OCI-M1 (cell line): ENCODE measurements around the gene TSHR.
"Not testable (repeated sequence)": the region's sequence is repeated elsewhere in the genome, so short reads cannot be mapped to it uniquely, and the experiment has no call there.

Source experiments
- DNase-seq: peaks from one replicate; lab custom pipeline; 2025; lab: John Stamatoyannopoulos, UW

Gene TSHR

DNA sequence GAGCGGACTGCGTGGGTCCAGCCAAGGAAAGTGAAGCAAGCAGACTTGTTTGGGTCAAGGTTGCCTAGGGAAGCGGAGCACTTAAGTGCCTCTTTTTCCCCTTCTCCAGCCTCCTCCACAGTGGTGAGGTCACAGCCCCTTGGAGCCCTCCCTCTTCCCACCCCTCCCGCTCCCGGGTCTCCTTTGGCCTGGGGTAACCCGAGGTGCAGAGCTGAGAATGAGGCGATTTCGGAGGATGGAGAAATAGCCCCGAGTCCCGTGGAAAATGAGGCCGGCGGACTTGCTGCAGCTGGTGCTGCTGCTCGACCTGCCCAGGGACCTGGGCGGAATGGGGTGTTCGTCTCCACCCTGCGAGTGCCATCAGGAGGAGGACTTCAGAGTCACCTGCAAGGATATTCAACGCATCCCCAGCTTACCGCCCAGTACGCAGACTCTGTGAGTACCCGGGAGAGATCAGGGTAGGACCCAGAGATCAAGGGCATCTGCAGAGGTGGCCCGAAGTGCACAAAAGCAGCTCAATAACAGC lies at the start of gene TSHR:
Gene TSHR, plus strand, starts transcription at position 206 of the 526 bp plus-strand sequence. Its CDS starts 60 bp downstream, at position 266.
- DNase-seq: no peak

DNA sequence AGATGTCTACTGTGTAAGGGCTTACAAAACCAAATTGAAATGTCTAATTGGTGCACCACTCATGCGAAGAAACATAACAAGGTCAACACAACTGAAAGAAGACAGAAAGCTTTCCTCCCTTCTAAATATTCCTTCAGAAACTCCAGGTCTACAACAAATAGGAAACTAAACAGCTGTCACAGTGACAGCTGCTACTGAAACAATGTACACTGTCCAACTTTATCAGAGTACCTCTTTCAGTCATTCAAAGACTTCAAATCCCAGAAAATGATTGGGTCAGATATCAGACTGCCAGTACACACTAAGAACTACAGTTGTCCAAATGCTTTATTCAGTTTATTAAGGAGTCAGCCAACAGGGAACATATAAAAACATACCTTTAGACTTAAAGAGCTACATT lies 49.1 kb upstream of the TSHR start:
- DNase-seq: no peak

DNA sequence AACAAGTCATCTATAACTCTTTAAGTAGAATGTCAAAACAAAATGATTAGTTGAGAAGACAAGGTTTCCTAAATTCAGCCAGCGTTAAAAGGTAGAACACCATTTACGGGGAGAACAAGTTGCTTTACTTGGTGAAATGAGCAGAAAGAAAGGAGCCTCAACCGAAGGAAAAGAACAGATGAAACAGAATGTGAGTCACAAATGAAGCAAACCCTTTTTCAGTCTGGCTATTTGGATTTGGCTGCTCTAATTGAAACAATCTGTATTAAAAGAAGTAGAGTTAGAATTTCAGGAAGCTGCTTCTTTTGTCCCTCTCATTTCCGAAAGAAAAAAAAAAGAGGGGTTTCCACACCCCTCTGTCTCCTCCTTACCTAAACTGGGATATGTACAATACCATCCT lies 48.5 kb upstream of the TSHR start:
- no peak for DNase-seq

DNA sequence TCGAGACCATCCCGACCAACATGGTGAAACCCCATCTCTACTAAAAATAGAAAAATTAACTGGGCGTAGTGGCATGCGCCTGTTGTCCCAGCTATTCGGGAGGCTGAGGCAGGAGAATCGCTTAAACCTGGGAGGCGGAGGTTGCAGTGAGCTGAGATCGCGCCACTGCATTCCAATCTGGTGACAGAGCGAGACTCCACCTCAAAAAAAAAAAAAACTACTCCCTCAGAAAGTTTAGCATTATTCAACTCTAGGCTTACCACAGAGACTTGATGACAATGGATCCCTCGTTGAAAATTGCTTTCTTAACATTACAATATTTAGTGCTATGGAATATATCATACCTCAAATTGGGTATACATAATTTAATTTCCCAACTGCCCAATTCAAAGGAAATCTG lies 43.4 kb upstream of the TSHR start:
- DNase-seq: not testable (repeated sequence)

DNA sequence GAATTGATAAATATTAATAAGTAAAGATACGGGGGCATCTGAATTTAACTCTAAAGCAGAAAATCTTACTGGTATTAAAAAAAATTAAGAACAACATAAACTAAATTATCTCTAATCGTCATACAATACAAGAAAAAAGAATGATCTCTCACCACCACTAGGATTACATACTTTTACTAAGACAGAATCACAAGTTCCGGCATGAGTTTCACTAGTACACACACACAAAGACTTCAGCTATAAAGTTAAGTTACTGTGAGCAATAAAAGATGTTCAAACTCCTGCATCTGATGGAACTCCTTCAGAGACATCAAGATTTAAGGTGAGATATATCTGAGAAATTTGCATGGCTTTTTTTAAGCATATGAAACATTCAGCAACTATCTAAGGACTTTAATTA lies 35.8 kb upstream of the TSHR start:
- no peak for DNase-seq

DNA sequence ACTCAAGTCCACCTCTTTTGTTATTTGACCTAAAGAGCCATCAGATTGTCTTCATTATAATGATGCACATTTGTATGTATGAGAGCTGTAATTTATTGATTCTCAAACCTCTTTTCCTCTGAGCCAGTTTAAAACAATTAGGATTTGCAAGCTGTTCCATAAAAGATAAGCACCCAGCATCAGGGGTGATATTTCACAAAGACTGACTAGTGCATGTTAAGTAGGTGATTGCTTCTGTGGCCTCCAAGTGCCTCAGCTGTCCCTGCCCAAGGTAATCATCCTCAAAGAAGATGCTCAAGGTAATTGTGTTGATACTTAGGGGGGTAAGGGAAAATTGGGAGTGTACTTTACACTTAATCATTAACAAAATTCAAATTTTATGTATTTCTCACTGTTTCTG lies 32.1 kb upstream of the TSHR start:
- DNase-seq: peak; percentile 17

DNA sequence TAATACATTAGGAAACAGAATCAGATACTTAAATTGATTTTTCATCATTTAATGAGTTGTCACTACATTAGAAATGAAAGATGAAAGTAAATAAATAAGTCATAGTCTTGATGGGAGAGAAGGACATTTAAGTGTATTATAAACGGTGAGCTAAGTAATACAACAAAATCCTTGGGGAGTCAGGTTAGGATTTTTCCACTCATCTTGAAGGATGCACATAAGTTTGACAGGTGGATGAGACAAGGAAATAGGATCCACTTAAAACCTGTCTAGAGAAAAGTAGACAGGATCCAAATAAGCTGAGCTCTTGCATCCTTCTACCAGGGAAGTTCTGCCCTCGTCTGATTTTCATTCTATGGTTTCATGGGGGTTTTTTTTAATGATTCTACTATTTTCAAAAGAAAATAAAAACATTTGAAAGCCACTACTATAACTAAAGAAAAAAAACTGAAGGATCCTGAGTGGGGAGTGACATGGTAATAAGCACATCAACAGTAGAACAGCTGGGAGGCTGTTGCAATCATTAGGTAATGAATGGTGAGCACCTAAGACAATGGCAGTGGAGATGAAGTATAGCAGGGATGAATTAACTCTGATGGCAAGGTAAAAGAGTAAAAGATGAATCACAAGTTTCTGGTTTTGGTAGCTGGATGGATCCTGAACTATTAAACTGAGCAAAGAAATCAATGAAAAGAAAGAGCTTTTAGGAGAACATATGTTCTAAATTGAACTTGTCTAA lies 30.9 kb upstream of the TSHR start:
- DNase-seq: no peak

DNA sequence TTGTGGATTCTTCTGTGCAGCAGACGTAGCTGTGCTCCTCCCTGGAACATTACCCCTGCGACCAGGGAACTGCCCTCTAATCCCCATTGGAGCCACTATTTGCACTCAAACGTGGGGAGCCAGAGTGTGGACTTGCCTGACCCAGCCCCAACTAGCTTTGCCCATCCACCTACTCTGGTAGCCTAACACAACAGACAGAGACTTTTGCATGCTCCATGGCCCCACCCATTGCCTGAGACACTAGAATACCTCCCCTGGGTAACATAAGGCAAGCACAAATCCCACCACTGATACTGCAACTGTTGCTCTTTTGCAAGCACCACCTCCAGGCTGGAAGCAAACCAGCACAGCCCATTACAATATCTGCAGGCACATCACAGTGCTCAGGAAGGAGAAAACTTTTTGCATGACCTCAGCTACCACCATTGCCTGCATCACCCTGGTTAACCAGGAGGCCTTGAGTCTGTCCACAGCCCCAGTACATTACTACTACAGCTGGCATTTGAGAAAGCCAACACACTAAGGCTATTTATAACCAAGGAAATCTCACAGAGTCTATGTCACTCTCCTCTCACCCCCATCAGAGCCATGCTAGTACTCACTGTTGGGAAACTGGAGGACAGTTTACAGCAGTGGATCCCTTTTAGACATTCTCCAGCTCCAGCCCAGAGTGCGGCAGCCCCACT lies 28.9 kb upstream of the TSHR start:
- DNase-seq: no peak

DNA sequence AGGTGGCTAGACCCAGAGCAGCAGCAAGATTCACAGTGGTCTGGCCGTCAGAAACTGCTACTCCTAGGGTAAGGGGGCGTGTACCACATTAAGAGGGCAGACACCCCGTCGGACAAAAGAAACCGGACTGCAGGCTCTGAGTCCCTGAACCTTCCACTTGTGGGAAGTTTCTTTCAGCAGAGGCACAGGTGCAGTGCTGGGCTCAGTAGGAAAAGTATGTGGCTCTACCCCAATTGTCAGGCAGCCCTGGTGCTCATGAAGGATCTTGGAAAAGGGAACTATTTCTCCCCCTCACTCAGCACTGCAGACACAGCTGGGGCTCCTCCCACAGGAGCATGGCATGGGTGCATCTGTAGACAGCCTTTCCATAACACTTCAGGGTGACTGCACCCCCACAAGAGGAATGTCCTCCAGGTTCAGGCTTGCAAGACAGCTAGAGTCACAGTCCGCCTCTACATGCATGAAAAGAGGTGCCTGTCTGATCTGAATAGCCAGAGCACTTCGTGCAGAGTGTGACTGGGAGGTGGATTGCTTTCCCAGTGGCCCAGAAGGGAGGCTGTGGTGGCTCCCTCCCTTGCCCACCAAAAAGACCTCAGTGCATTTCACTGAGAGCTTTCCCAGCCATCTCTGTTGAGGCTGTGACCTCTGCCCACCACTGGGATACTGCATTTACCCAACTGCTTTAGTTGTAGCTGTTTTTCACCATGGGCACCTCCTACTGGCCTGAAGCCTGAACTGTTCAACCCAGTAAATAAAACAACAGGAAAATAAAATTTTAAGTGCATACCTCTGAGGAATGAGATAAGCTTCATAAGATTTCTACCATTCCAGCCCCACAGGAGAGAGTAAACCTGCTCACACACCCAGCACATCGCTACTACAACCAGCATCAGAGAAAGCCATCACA lies 28.1 kb upstream of the TSHR start:
- no peak for DNase-seq

DNA sequence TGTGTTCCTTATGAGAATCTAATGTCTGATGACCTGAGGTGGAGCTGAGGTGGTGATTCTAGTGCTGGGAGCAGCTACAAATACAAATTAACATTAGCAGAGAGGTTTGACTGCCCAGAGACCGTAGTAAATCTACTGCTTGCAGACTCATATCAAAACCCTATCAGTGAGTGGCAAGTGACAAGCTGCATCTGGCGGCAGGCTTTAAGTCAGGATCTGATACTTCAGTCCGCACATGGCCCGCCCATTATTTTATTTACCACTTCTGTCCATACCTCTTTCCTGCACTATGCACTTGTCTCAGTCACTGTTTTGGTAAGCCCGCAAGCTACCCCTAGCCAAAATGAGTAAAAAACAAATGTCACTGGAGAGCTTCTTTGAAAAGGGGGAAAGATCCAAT lies 25.3 kb upstream of the TSHR start:
- no peak for DNase-seq

DNA sequence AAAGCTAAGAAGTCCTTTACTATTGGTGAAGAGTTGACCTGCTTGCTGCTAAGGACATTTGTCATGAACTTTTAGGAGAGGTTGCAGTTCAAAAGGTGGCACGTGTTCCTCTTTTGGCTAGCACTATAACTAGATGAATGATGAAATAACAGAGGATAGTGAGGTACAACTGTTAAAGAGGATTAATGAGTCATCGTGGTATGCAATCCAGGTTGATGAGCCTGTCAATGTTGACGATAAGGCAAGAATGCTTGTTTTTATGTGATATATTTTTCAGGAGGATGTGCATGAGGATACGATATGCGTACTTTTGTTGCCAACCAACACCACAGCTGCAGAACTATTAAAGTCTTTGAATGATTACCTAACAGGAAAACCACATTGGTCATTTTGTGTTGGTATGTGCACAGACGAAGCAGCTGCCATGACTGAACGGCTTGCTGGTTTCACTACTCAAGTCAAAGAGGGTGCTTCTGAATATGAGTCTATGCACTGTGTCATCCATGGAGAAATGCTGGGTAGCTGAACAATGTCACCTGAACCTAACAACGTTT lies 24.5 kb upstream of the TSHR start:
- peak; percentile 71 for DNase-seq

DNA sequence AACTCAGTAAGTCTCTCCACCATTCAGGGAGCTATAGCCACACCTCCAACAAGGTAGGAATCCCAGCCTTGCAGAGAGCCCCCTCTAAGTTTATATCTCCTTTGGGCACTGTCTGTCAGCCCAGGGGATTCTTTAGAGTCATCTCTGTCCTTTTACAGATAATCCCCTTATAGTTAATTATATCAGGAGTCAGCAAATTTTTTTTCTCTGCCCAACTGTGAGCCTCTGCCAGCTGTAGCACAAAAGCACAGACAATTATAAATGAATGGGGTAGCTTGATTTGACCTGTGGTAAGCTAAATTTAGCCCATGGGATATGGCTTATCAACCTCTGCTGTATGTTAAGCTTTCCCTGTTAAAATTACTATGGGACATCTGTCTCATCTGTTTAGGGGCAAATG lies 22.1 kb upstream of the TSHR start:
- peak; percentile 21 for DNase-seq

DNA sequence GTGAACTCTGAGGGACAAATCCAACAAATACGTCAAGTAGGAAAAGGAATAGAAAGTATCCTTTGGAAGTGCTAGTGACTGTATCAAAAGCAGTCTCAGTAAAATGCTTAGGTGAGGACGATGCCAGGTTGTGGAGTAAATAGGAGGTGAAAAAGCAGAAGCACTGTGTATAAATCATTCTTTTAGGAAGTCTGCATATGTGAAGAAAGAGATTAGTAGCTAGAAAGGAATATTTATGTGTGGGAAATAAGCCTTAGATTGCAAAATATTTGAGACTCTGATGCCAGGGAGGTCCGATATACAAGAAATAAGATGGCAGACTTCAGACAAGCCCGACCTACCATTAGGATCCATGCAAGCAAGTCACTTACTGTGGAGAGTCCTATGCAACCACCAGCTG lies 21.7 kb upstream of the TSHR start:
- DNase-seq: no peak

DNA sequence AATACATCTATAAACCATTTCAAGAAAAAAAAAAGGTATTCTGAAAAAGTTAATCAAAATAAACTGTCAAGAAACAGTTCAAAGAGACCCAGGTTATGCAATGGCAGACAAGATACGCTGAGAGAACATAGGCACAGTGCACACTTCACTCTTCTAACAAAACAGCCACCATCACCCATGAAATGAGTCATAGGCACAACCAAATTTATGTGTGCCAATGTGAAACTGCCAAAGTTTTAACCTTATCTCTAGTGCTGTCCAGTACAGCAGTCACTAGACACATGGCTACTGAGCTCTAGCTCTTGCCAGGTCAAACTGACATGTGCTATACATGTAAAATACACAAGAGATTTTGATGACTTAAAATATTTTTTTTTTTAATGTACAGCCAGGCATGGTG lies 15.3 kb upstream of the TSHR start:
- DNase-seq: peak; percentile 19

DNA sequence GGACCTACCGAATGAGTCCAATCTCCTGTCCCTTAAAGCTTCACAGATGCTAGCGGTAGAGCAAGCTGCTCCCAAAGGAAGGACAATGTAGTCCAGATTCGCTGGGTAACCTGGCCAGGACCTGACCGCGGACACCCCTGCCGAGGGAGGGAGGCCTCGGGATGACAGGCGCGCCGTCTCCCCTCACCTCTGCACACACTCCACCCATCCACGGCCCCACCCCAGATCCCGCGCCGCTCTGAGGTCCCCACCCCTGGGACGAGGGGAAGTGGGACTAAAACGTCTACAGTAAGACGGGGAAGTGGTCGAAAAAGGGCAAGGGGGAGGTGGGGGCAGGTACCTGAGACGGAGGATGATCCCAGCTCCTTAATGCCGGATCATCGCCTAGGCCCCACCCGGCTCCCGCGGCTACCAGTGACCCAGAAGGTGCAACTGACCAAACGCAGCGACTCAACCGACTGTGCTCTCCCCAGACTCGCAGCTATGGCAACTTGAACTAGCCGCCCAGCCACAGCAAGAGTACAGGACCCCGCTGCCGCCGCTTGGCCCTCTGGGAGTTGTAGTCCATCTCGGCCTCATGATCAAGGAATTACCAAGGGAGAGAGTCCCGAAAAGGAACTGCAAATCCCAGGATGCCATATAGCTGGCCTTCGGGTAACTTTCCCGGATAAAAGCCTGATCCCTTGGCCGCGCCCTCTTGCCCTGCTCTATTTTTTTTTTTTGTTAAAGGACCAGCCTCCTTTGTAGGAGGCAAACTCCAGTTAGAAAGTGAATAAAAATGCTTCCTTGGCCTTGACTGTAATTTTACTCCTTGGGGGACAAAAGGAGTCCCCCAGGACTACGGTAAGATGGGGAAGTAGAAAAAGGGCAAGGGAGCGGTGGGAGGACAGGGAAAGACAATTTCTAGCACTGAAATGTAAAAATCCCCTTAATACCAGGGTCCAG lies 13.9 kb upstream of the TSHR start, which contains the start of gene CEP128:
Gene CEP128, minus strand, starts transcription at position 498 of the 945 bp plus-strand sequence.
- DNase-seq: peak; percentile 96

DNA sequence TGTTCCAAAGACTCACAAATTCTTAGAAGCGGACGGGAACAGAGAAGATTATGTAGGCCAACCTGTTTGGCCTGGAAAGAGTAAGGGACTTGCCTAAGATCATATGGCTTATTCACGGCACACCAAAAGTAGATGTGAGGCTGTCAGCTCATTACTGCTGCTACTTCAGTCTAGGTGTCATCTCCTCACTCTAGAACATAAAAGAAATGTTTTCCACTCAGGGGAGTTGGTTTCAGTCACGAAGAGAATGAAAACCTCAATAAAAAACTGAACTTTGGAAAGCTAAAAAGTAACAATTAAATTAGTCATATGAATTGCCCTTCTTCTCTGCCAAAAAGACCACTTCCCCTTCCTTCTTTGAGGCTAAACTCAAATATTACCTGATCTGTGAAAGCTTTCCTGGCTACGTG lies 13.2 kb upstream of the TSHR start:
- DNase-seq: peak; percentile 68

DNA sequence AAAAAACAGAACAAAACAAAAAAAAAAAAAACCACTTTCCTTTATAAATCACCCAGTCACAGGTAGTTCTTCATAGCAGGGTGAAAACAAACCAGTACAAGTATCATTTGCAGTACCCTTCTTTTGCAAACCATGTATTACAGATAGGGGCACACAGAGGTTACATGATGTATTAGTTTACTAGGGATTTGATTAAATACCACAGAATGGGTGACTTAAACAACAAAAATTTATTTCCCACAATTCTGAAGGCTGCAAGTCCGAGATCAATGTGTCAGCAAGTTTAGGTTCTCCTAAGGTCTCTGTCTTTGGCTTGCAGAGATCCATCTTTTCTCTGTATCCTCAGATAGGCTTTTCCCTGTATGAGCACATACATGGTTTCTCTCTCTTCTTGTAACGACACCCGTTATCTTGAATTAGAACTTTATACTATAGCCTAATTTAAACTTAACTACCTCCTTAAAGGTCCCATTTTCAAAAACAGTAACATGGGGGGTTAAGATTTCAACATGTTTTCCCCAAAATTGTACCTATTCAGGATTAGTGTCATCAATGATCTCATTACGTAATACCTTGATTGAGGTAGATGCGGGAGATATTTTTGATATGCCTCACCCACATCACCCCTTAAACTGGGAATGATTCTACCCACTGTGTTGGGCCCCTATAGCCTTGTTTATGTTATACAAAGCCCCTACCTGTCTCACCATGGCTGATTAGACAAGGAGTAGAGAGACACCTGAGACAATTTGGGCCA lies 10.4 kb upstream of the TSHR start:
- no peak for DNase-seq

DNA sequence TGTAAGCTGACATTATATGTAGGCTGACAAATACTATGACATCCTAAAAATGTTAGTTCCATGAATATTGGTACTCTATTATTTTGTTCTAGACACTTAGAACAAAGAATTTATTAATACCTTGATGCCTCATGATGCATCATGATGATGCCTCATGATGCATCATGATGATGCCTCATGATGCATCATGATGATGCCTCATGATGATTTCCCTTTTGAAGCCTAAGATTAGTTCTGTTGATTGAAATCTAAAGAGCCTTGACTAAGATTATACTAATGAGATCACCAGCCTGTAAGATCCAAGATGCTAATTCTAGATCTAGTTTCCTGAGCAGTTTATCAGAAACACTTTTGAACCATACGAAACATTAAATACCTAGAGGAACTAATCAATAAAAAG lies 9.2 kb upstream of the TSHR start:
- DNase-seq: no peak

DNA sequence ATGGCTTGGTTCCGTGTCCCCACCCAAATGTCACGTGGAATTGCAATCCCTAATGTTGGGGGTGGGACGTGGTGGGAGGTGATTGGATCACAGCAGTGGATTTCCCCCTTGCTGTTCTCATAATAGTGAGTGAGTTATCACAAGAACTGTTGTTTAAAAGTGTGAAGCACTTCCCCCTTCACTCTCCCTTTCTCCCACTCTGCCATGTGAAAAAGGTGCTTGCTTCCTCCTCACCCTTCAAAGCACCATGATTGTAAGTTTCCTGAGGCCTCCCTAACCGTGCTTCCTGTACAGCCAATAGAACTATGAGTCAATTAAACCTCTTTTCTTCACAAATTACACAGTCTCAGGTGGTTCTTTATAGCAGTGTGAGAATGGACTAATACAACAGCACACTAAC lies 8.6 kb upstream of the TSHR start:
- peak; percentile 7 for DNase-seq

DNA sequence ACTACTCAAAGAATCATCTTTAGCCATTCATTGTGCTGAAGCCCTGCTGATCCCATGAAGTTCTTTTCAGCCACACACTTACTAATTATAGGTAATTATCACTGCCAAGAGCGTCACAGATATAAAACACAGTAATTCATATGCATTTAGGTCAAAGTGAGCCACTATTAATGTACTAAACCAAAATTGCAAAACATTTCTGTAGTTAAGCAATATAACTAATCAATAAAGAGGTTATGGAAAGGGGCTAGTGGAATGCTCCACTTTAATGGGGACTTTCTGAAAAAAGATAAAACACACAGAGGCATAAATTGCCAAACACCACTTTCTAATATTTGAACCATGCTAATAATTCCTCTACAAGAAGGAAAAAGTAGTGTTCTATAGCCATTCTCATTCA lies 7.1 kb upstream of the TSHR start:
- no peak for DNase-seq
